ENCODE measurements around the gene PPP5C. TPM values are rescaled to one million over a fixed set of nuclear protein-coding genes. Genes with fewer than 3 reads are reported as not detected.
"Not testable (repeated sequence)": the region's sequence is repeated elsewhere in the genome, so short reads cannot be mapped to it uniquely, and the experiment has no call there.

The PPP5C gene
- total RNA-seq, 1 donor from 2014 or later, result 86.0 TPM

DNA sequence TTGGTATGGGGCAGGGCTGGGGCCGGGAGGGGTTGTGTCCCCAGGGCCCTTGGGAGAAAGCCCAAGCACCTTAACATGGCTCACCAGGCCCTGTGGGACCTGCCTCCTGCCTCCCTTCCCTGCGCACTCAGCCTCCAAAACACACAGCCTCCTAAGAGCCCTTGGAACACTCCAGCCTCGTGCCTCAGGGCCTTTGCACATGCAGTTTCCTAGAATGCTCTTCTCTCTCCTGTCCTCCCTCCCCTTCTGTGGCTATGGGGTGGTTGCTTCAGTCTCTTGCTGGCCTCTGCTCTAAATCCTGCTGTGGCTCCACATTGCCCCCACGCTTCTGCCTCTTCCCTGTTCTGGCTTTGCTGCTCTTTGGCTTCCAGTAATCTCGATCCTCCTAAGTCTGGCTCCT lies 26.3 kb upstream of the PPP5C start:
- Mint-ChIP-seq H3K4me3 (ENCODE audit: unreplicated experiment) (no peak overlapping the region), H3K36me3 (ENCODE audit: unreplicated experiment) (peaks cover 42% of the 10 kb centered on the region), H3K4me1 (ENCODE audit: unreplicated experiment) (no peaks in the 10 kb centered on the region), H3K9me3 (ENCODE audit: unreplicated experiment) (peaks cover 4% of the 10 kb centered on the region), H3K27me3 (ENCODE audit: unreplicated experiment) (no peaks in the 10 kb centered on the region), H3K27ac (ENCODE audit: unreplicated experiment) (no peak overlapping the region)
- TF ChIP-seq, protein P1, sequence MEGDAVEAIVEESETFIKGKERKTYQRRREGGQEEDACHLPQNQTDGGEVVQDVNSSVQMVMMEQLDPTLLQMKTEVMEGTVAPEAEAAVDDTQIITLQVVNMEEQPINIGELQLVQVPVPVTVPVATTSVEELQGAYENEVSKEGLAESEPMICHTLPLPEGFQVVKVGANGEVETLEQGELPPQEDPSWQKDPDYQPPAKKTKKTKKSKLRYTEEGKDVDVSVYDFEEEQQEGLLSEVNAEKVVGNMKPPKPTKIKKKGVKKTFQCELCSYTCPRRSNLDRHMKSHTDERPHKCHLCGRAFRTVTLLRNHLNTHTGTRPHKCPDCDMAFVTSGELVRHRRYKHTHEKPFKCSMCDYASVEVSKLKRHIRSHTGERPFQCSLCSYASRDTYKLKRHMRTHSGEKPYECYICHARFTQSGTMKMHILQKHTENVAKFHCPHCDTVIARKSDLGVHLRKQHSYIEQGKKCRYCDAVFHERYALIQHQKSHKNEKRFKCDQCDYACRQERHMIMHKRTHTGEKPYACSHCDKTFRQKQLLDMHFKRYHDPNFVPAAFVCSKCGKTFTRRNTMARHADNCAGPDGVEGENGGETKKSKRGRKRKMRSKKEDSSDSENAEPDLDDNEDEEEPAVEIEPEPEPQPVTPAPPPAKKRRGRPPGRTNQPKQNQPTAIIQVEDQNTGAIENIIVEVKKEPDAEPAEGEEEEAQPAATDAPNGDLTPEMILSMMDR (IDR thresholded peaks at IDR 0.05), result no peak
- no peak for DNase-seq (ENCODE audit: extremely low spot score, unreplicated experiment)

DNA sequence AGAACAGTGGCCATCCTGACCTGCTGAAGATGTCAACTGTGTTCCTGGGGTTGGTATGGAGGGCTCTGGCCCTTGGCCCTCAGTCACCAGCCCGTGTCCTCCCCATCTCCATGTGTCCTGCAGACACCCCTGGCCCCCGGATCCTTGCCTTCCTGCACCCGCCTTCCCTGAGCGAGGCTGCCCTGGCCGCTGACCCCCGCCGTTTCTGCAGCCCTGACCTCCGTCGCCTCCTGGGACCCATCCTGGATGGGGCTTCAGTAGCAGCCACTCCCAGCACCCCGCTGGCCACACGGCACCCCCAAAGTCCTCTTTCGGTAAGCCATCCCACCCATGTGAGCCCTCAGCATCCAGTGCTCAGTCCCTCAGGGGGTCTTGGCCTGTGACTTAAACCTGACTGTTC lies 25.2 kb upstream of the PPP5C start:
- H3K27ac Mint-ChIP-seq (ENCODE audit: unreplicated experiment), result no peak overlapping the region
- H3K36me3 Mint-ChIP-seq (ENCODE audit: unreplicated experiment), result peaks cover 51% of the 10 kb centered on the region

DNA sequence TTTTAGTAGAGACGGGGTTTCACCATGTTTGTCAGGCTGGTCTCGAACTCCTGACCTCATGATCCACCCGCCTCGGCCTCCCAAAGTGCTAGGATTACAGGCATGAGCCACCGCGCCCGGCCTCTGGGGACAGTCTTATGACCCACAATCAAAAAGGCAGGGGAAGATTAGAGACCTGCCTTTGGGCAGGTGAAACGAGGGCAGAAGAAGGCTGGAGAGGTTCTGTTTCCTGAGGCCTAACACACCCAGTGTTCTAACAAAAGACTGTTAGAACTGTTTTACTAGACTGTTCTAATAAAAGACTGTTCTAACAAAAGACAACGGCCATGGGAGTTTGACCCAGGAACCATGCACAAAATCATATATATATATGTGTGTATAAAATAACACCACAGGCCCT lies 23.7 kb upstream of the PPP5C start:
- DNase-seq (ENCODE audit: extremely low spot score, unreplicated experiment); H3K4me3 Mint-ChIP-seq (ENCODE audit: unreplicated experiment); H3K4me1 Mint-ChIP-seq (ENCODE audit: unreplicated experiment); H3K27ac Mint-ChIP-seq (ENCODE audit: unreplicated experiment); H3K27me3 Mint-ChIP-seq (ENCODE audit: unreplicated experiment): not testable (repeated sequence)
- peaks cover 14% of the 10 kb centered on the region for H3K9me3 Mint-ChIP-seq (ENCODE audit: unreplicated experiment)
- peaks cover 55% of the 10 kb centered on the region for H3K36me3 Mint-ChIP-seq (ENCODE audit: unreplicated experiment)

More for the DNA sequence above, 25.2 kb upstream of the PPP5C start:
- Mint-ChIP-seq H3K4me1 (ENCODE audit: unreplicated experiment) (no peaks in the 10 kb centered on the region), H3K4me3 (ENCODE audit: unreplicated experiment) (no peak overlapping the region), H3K9me3 (ENCODE audit: unreplicated experiment) (peaks cover 14% of the 10 kb centered on the region), H3K27me3 (ENCODE audit: unreplicated experiment) (no peaks in the 10 kb centered on the region)
- DNase-seq (ENCODE audit: extremely low spot score, unreplicated experiment), result no peak
- TF ChIP-seq, protein P1 (IDR thresholded peaks at IDR 0.05), result no peak

DNA sequence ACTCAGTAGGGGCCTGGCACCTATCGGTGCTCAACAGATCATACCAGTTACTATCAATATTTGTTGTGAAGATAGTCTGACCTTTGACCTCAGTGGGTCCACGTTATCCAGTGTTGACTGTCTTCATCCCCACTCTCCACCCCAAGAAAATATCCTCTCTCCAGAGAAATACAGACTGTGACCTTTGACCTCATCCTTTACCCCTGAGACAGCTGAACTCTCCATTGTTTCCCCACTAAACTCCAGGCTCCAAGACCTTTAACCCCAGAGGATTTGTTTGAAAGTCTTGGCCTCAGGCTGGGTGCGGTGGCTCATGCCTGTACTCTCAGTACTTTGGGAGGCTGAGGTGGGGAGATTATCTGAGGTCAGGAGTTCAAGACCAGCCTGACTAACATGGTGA lies 22.6 kb upstream of the PPP5C start:
- no peak for DNase-seq (ENCODE audit: extremely low spot score, unreplicated experiment)
- peaks cover 17% of the 10 kb centered on the region for H3K9me3 Mint-ChIP-seq (ENCODE audit: unreplicated experiment)
- H3K27ac Mint-ChIP-seq (ENCODE audit: unreplicated experiment), result no peak overlapping the region
- H3K4me3 Mint-ChIP-seq (ENCODE audit: unreplicated experiment), result no peak overlapping the region
- peaks cover 1% of the 10 kb centered on the region for H3K4me1 Mint-ChIP-seq (ENCODE audit: unreplicated experiment)
- TF ChIP-seq, protein P1 (IDR thresholded peaks at IDR 0.05), result no peak
- no peaks in the 10 kb centered on the region for H3K27me3 Mint-ChIP-seq (ENCODE audit: unreplicated experiment)
- peaks cover 65% of the 10 kb centered on the region for H3K36me3 Mint-ChIP-seq (ENCODE audit: unreplicated experiment)

DNA sequence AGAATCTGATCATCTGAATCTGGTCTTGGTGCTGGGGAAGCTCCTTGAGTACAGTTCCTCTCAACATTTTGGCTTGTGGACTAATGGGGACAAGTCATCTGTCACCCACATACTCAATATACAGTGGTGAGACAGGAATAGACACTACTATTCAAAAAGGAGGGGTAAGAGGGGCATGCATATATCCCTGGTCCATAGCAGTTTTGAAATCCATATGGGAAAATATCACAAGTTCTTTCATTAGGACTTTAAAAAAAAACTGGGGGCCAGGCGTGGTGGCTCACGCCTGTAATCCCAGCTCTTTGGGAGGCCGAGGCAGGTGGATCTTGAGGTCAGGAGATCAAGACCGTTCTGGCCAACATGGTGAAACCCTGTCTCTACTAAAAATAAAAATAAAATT lies 20.3 kb upstream of the PPP5C start:
- H3K4me1 Mint-ChIP-seq (ENCODE audit: unreplicated experiment), result peaks cover 1% of the 10 kb centered on the region
- peaks cover 77% of the 10 kb centered on the region for H3K36me3 Mint-ChIP-seq (ENCODE audit: unreplicated experiment)
- no peaks in the 10 kb centered on the region for H3K27me3 Mint-ChIP-seq (ENCODE audit: unreplicated experiment)

More for the DNA sequence above, 20.3 kb upstream of the PPP5C start:
- DNase-seq (ENCODE audit: extremely low spot score, unreplicated experiment), result no peak
- TF ChIP-seq, protein P1 (IDR thresholded peaks at IDR 0.05), result no peak
- Mint-ChIP-seq H3K4me3 (ENCODE audit: unreplicated experiment) (no peak overlapping the region), H3K27ac (ENCODE audit: unreplicated experiment) (no peak overlapping the region), H3K9me3 (ENCODE audit: unreplicated experiment) (peaks cover 17% of the 10 kb centered on the region)
